GM10248 (cell line): ENCODE measurements around the gene SMYD4.

Experiments used
- CTCF ChIA-PET: fragments of 300-600 bp; sonication (Branson Sonifier 250); formaldehyde crosslinking; extraction: SDS; loops from one replicate; lab custom pipeline; 2021; ENCODE audit warnings: antibody characterized with exemption; lab: Yijun Ruan, JAX
- POLR2A ChIA-PET: fragments of 350-650 bp; sonication (Branson Sonifier 250); formaldehyde crosslinking; extraction: SDS; loops from one replicate; lab custom pipeline; 2020; ENCODE audit warnings: antibody characterized with exemption; lab: Yijun Ruan, JAX
- DNase-seq: peaks from one replicate; pipeline ENCODE4 v3.0.0; 2012; ENCODE audit errors: extremely low spot score
- TF ChIP-seq, protein P1 (sequence below): IDR thresholded peaks from 2 replicates; pipeline ENCODE4 v1.5.1; 2012; ENCODE audit warnings: mild to moderate bottlenecking, low read depth; ENCODE audit errors: extremely low read depth, missing control alignments, control extremely low read depth

Gene SMYD4

DNA sequence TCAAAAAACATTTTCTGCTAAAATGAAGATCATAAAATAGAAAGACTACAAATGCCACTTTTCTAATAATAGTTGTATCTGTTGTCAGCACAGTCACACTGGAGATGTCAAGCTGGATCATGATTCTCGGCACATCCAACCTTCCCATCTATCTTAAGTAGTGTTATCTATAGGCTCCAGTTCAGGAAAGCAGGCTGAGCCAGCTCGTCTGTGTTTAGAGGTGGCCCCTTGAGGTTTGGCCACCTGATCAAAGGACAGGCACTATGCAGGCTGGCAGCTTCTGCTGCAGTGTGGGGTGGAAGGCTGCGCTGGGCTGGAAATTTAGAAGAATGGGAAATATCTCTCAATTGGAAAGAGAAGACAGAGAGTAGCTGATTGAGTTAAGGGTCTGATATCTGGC, 32.4 kb downstream of the SMYD4 start:
- no peak for DNase-seq
- TF ChIP-seq, protein P1, sequence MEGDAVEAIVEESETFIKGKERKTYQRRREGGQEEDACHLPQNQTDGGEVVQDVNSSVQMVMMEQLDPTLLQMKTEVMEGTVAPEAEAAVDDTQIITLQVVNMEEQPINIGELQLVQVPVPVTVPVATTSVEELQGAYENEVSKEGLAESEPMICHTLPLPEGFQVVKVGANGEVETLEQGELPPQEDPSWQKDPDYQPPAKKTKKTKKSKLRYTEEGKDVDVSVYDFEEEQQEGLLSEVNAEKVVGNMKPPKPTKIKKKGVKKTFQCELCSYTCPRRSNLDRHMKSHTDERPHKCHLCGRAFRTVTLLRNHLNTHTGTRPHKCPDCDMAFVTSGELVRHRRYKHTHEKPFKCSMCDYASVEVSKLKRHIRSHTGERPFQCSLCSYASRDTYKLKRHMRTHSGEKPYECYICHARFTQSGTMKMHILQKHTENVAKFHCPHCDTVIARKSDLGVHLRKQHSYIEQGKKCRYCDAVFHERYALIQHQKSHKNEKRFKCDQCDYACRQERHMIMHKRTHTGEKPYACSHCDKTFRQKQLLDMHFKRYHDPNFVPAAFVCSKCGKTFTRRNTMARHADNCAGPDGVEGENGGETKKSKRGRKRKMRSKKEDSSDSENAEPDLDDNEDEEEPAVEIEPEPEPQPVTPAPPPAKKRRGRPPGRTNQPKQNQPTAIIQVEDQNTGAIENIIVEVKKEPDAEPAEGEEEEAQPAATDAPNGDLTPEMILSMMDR = no peak
- POLR2A ChIA-PET = interaction anchor here (0.5 kb wide), 1 partner anchor 27 kb away, joined by 5 read pairs; no protein-coding TSS in a partner anchor
- CTCF ChIA-PET = interaction anchor here (1.2 to 1.7 kb wide), 6 partner anchors 14 to 128 kb away, joined by 3 to 7 read pairs (median 4); no protein-coding TSS in a partner anchor

DNA sequence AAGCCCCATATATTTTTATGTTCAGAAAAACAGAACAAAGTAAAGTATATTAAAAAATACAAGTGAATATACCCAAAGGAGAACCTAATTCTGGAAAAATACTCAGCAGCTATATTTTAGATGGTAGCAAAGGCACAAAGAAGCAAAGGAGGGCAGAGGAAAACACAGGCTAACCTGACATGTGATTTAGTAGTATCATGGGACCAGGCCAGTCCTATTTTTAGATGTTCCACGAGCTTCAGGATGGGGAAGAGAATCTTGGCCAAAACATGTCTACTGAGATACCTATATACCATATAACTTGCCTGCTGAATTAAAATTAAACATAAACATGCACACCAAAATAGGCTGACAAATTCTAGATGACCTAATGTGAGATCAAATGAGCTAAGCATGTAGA, 32.9 kb downstream of the SMYD4 start:
- POLR2A ChIA-PET = interaction anchor here (0.5 kb wide), 1 partner anchor 26 kb away, joined by 5 read pairs; no protein-coding TSS in a partner anchor
- no peak for DNase-seq
- CTCF ChIA-PET = interaction anchor here (1.2 to 1.7 kb wide), 6 partner anchors 14 to 128 kb away, joined by 3 to 7 read pairs (median 4); no protein-coding TSS in a partner anchor
- TF ChIP-seq, protein P1 = no peak

DNA sequence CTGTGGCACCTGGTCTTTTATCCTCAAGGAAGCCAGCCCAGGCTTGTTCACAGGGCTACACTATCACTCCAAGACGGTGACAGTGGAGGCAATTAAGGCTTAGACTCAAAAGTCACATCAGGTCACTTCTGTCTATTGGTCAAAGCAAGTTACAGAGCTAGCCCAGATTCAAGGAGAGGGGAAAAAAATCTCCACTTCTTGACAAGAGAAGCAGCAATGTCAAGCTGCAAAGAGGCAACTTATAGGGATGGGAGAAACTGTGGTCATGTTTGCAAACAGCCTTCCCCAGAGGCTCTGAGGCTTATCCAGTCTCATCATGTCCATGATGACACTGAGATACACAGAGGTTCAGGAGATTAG, 36.3 kb downstream of the SMYD4 start:
- ChIA-PET POLR2A (no interaction called here), CTCF (interaction anchor here (0.9 to 3.9 kb wide), 6 partner anchors 10 to 72 kb away, joined by 3 to 11 read pairs (median 4); no protein-coding TSS in a partner anchor)

DNA sequence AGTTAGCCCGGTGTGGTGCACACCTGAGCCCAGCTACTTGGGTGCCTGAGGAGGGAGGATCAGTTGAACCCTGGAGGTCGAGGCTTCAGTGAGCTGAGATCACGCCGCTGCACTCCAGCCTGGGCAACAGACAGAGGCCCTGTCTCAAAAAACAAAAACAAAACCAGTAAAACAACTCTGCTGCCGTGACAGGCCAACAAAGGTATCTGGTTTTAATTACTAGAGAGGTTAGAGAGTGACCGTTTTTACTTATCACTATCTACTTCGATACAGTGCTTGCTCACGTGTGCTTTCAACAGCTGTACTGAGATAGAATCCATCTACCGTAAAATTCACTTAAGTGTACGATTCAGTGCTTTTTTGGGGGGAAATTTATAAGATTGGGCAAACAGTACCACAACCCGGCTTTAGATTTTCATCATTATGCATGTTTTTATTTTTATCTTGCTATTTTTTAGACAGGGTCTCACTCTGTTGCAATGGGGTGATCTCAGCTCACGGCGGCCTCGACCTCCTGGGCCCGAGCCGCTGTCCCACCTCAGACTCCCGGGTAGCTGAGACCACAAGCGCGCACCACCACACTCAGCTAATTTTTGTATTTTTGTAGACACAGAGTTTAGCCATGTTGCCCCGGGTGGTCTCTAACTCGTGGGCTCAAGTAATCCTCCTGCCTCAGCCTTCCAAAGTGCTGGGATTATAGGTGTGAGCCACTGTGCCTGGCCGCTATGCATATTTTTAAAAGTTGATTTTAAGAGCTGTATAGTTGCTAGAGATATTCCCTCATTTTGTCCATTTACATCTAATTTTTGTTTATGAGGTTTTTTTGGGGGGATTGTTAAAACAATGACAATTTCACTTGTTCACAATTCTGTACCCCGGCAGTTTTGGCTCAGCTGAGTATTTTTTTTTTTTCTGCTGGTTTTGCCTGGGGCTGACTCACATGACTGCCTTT, 36.9 kb downstream of the SMYD4 start:
- ChIA-PET POLR2A (interaction anchor here (0.6 kb wide), 1 partner anchor 47 kb away, joined by 4 read pairs; no protein-coding TSS in a partner anchor), CTCF (interaction anchor here (0.9 to 3.9 kb wide), 5 partner anchors 9 to 72 kb away, joined by 3 to 11 read pairs (median 4); no protein-coding TSS in a partner anchor)
- TF ChIP-seq, protein P1 = no peak
- DNase-seq = no peak

More for the DNA sequence above, 36.3 kb downstream of the SMYD4 start:
- DNase-seq = no peak
- TF ChIP-seq, protein P1 = no peak

DNA sequence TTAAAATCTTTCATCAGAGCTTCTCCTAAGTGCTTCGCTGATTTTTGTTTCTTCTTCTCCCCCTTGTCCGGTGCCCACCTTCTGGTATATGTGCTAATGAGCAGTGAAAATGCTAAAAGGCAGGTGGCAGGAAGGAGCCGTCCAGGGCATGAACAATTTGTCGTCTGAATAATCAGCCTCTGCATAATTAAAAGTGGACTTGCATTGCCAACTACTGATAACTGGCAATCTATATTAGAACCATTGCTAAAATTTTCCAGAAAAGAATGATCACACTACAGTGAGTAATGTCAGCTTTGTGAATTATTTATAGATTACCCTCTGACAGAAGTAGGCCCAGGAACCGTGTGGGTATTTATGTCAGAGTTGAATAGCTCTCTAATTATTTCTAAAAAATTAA, 39.8 kb downstream of the SMYD4 start:
- TF ChIP-seq, protein P1 = no peak
- ChIA-PET CTCF (interaction anchor here (0.7 to 1.3 kb wide), 4 partner anchors 8 to 21 kb away, joined by 3 to 5 read pairs (median 4); no protein-coding TSS in a partner anchor), POLR2A (no interaction called here)
- no peak for DNase-seq

DNA sequence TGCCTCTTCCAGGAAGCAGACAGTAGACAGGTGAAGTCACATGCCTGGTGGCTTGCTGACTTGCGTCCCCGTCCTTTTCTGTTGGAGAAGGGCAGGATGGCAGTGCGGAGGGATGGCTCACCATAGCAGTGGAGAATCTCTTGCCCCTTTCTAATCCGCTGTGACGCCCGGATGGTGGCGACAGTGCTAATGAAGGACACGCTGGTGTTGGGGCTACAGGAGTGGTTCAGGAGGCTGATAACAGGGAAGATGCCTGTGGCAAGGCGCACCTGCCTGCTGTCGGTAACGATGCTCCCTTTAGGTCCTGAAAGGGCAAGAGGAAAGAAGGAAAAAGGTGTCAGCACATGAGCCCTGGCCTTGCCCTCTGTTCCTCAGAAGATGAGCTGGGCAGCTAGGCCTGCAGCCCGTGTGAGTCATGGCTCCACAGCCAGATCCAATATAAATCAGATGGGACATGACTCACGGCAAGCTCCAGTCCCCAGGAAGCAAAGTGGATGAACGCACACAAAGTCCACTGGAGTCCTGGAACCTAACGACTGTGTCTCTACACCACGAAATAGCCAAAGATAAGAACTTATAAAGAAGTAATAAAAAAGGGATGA, 42.3 kb downstream of the SMYD4 start:
- ChIA-PET CTCF (interaction anchor here (1.4 kb wide), 1 partner anchor 56 kb away, joined by 4 read pairs; no protein-coding TSS in a partner anchor), POLR2A (no interaction called here)
- no peak for DNase-seq
- TF ChIP-seq, protein P1 = no peak
